Activated CD4-positive, alpha-beta T cell treated with anti-CD3 and anti-CD28 coated beads, Interleukin-2, Interleukin-6, amounts not matched to agents 100 ng/mL and 50 ng/mL, durations not matched to agents 16 hours and 8 hours (primary cell): ENCODE data around the gene CD300LD.
A peak's percentile ranks its signal among the peaks of the same experiment; 100 is the strongest.
"Not testable (repeated sequence)": the region's sequence is repeated elsewhere in the genome, so short reads cannot be mapped to it uniquely, and the experiment has no call there.

Source experiments
- DNase-seq: peaks from one replicate; pipeline ENCODE4 v3.0.0-alpha.2; 2020

Gene CD300LD

DNA sequence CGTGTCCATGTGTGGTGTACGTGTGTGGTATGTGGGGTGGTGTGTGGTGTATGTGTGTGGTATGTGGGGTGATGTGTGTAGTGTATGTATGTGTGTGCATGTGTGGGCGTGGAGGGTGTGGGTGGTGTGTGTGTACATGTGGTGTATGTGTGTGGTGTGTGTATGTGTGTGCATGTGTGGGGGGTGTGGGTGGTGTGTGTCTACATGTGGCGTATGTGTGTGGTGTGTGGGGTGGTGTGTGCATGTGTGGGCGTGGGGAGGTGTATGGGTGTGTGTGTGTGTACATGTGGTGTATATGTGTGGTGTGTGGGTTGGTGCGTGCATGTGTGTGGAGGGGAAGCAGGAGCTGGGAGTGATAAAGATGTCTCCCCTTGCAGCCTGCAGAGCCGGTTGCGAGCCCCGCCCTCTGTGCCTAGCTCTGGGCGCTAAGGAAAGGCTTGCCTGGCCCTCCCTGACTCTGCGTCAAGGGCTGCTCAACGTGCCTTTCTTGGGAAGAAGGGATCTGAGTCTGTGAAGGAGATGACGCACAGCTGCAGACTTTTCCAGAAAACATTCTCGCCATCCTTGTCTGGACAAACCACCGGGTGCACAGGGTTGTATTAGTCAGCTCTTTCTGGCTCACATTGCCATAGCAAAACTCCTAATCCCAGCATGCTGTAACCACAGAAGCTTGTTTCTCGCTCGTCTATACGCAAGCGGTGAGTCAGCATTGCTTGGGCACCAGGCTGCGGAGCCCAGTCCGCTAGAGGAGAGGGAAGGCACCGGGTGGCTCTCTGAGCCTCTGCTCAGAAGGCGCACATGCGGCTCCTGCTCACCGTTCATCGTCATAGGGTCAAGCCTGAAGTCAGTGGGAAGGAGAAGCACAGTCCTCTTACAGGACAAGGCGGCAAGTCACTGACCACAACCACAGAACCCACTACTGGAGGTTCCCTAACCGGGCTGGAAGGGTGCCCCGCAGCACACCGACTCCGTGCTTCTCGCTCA, 22.8 kb downstream of the CD300LD start:
- DNase-seq: peak; percentile 32

DNA sequence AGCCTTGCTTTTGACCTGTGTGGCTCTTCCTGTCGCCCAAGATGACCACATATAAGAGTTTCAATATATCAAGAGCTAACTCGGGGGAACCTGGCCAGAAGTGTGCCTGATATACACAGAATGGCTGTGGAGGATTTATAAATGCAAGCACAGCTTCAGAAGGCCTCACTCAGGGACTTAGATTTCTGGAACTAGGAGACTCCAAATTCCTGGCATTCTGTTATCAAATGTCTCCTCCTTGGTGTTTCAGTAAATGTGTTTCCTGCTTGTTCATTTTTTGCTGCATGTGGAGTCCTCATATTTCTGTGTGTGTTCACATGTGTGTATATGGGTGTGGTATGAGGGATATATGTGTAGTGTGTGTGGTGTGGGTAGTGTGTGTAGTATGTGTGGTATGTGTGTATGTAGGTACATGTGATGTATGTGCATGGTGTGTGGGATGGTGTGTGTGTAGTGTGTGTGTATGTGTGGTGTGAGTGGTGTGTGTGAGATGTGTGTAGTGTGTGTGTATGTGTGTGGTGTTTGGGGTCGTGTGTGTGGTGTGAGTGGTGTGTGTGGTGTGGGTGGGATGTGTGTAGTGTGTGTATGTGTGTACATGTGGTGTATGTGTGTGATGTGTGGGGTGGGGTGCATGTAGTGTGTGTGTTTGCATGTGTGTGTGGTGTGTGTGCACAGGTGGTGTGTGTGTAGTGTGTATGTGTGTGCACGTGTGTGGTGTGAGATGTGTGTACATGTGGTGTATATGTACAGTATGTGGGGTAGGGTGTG, 23.8 kb downstream of the CD300LD start:
- DNase-seq: no peak

DNA sequence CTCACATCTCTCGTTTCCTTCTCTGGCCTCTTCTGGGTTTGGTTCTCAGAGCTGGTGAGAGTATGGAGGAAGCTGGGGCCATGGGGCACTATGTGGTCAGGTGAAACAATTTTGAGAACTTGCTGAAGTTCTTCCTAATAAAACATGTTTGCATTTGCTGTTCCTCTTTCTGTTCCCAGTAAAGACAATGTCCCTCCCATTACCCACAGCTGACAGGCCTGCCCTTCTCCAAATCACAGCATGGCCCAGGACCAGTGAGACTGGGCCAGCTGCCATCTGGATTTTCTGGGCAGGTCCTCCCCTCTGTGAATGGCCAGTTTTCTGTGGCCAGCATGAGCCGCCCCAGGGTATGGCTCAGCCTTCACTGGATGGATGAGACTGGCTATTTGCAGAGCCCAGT, 24.7 kb downstream of the CD300LD start, which contains the start of gene CD300H:
Gene CD300H (minus strand): TSS at position 113 of the 400 bp plus-strand sequence.
- no peak for DNase-seq

DNA sequence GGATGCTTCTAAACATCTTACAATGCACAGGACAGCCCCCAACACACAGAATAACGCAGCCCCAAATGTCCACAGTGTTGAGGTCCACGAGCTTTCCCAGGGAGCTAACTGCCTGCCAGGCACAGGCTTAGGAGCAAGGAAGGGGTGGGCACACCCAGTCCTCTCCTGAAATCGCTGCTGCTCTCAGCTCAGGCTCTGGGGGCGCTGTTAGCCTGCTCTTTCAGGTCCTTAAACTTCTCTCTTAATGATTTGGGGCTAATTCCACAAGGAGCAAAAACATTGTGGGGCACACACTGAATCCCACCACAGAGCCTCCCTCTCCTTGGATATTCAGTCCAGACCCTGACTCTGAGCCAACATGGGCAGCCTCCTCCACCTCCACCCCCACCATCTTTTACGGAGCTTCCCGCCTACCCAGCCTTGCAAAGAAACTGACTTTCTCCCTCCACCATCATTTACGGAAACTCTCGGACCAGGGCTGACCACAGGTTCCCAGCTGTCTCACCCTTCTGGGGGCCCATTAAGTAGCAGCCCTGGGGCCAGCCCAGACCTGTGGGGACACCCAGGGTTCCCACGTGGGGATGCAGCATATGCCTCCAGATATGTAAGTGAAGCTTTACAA, 25.8 kb downstream of the CD300LD start:
- DNase-seq: peak; percentile 35

DNA sequence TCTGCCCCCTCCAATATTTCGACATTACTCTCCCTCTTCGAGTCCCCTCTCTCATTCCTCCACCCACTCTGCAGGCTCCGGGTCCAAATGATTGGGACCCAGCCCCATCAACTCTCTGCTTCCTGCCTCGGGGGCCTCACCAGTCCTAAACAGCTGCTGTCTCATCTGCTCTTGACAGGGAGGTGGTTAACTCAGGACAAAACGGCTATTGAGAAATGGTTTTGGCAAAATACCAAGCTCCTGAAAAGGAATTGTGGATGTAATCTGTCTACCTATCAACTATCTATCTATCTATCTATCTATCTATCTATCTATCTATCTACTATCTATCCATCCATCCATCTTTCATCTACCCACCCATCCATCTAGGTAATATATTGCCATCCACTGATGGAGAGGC, 27.0 kb downstream of the CD300LD start:
- DNase-seq: no peak

DNA sequence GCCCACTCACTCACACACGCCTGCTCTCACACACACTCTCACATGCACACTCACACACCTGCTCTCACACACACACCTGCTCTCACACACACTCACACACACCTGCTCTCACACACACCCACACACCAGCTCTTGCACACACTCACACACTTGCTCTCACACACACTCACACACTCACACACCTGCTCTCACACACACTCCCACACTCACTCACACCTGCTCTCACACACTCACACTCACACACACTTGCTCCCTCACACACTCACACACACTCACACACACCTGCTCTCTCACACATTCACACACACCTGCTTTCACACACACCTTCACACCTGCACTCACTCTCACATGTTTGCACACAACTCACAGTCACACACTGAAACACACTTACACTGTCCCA, 28.7 kb downstream of the CD300LD start:
- DNase-seq: no peak

DNA sequence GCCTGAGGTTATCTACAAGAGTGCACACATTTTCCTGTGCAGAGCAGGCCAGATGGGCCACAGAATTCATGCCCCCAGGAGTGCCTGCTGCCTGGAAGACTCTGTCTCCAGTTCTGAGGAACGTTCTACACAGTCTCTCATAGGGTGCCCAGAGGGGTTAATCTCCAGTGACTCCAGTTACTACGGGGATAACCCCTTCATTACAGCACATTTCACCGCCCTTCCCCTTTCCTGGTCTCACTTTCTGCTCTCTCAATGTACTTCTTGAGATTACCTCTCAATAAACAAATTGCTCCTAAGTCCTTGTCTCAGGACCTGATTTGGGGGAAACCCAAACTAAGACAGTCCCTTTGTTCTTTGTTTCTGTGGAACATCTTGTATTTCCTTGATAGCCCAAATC, 30.5 kb downstream of the CD300LD start:
- DNase-seq: no peak

DNA sequence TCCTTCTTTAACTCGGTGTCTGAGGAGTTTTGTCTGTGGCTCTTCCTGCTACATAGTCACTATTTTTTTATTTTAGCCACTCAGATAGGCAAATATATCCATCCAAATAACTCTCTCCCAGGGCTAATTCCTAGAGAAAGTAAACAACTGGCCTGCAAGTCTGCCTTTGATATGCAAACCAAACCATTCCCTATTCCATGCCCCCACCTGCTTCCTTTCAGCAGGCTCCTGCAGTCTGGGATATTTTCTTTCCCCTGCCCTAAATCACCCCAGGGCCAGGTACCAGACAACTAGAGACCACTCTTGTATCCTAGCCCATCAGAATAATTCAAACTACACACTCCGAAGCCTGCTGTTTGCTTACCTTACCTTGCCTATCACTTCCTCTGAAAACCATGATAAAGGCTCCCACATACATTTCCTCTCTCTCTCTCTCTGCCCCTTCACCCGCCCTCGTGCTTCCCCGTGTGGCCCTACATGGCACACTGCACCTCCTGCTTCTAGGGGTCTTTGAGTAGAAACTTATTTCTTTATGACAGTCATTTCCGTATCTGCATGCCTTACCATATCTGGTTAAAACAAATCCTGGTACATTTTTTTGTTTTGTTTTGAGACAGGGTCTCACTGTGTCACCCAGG, 33.1 kb downstream of the CD300LD start:
- no peak for DNase-seq

DNA sequence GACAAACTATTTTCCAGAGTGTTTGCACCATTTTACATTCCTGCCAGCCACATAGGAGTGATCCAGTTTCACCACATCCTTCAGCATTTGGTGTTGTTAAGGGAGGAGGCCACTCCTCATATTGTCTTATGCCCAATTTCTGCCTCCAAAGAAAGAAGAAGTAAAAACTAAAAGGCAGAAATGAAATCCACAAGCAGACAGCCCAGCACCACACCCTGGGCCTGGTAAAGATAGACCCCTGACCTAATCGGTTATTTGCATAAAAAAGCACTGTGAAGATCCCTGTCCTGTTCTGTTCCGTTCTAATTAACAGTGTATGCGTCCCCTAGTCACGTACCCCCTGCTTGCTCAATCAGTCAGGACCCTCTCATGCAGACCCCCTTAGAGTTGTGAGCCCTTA, 33.7 kb downstream of the CD300LD start:
- DNase-seq: not testable (repeated sequence)

DNA sequence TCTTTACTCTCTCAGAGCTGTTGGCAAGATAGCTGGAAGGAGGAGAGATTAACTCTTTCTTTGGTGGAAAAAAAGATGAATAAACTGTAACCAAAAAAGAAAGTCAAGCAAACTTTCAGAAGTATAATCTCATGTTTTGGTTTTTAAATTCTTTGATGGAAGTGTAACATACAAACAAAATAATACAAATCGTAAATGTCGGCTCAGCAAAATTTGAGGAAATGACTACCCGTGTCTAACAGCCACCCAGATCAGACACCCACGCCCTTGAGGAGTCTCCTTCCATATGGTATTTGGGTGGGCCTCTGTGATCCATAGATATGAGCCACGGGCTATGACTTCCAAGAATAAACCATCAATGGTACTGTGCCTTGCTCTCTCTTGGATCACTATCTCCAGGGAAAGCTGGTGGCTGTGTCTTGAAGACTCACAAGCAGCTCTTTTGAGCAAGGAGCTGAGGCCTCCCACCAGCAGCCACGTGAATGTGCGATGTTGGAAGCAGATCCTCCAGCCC, 36.6 kb downstream of the CD300LD start:
- no peak for DNase-seq

DNA sequence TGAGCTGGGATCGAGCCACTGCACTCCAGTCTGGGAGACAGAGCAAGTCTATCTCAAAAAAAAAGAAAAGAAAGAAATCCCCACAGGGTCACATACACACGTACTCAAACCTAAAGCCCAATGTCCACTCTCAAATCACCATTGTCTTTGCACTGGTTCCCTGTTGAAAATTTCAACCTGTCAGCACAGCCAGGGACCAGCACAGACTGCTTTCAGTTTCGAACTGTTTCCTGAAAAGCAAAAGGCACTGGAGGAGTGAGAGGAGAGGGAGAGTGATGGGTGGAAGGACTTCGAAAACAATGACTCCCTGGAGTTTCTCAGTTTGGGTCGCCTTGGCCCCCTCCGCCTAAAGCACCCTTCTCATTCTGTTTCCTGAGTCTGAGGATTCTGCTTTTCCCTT, 37.2 kb downstream of the CD300LD start:
- DNase-seq: no peak

DNA sequence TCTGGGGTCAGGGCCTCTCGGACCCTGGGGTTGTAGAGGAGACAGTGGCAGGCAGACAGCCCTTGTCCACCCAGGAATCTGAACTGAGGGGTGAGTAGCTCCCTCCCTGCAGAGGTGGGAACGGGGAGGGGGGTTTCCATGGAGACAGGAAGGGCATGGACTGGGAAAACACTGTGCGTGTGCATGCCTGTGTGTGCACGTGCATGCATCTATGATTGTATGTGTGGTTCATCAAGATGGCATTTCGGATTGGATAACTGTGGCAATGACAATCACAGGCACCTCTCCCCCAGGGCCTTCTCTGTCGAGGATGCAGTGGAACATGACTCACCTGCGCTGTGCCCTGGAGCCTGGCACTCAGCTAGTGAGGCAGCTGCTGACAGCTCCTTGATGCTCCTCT, 40.0 kb downstream of the CD300LD start:
- no peak for DNase-seq

DNA sequence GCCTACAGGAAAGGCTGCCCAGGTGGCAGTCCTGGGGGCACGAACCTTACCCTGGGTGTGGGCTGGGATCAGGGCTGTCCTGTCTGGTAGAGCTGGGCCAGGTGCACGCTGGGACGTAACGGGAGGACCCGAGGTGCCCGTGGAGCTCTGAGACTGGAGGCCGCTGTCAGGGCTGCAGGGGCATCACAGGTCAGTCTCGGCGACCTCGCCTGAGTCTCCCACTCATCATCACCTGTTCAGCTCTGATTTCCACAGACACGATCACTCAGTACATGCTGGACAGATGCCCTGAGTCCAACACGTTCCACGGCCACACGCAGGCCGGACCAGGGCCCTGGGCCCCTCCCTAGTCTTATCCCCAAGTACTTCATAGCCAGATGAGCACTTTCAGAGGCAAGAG, 41.5 kb downstream of the CD300LD start:
- DNase-seq: no peak

DNA sequence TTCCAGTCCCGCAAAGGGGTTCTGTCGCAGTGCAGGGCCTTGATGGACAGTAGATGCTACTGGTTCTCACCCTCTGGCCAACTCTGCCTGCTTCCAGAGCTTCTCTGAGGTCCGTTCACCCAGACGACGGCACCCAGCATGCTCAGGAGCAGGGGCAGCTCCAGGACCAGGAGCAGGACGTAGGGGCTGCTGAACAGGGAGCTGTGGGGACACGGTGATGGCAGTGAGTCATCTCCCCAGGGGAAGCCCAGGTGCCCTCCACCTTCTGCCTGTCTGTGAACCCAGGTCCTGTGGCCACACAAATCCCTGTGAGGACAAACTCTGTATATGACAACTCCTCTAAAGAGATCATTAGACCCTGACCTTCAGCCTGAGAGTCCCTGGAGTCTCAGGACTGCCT, 42.7 kb downstream of the CD300LD start:
- no peak for DNase-seq

DNA sequence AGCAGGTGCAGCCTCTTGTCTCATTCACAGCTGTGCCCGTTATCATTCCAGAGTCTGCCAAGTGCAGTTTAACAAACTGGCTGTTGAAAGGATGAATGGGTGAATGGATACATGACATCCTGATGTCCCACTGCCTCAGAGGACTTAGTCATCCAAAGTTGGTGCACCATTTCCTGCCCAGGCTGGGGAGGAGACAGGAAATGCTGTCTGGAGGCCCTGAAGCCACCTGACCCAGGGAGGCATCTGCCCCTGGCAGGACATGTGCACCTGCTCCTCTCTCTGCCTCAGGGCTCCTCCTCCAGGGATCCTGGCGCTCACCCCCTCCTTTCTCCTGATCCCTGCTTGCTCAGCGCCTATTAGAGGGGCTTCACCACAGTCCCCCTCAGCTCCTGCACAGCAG, 44.3 kb downstream of the CD300LD start:
- DNase-seq: peak; percentile 52

DNA sequence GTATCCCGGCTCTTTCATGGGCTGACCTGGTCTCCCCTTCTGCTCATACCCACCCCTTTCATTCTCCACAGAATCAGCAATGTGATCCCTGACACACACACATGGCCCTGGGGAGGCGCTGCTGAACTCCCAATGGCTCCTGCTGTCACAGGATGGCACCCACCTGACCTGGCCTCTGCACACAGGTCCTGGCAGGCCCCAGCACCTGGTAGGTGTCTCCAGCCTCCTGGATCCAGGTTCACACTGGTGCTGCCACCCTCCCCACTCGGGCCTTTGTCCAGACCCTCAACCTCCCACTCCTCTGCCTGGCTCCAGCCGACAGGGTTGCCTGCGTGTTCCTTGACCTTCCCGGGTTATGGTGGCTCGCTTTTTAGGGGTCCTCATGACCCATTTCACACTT, 44.8 kb downstream of the CD300LD start:
- DNase-seq: no peak

DNA sequence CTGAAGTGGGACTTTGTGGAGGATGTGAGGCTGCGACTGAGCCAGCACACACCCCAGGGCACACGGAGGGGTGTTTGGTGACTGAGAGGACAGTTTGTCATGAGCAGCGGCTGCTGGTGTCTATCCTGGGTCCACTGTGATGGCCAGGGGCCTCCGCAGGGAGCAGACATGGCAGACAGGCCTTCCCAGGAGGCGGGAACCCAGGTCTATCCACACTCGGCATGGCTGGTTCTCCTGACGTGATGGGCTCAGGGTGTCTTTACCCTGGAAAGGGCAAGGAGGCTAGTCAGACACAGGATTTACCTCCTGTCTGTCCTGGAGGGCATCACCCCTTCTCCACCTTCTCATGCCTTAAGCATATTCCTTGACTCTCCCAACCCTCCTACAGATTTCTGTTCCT, 45.5 kb downstream of the CD300LD start:
- DNase-seq: no peak

DNA sequence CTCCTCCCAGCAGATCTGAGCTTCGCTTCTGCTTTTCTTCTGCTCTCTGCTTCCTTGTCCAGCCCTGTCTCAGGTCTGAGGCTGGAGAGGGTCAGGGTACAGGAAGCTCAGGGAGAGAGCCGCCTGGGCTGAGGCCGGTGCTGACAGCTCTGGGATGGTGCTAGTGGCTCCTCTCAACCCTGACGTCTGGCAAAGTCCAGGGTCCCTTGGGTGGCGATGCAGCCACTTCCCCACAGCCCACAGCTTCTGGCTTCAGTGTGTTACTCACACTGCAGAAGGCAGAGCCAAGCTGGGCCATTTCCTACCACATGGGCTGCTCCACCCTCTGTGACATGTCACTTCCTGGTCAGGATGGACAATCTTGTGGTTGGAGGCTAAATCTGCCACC, 46.2 kb downstream of the CD300LD start, which contains the start of gene CD300C:
Gene CD300C (minus strand): TSS at position 273 of the 388 bp plus-strand sequence. CDS start 333 bp downstream, outside the sequence.
- no peak for DNase-seq

DNA sequence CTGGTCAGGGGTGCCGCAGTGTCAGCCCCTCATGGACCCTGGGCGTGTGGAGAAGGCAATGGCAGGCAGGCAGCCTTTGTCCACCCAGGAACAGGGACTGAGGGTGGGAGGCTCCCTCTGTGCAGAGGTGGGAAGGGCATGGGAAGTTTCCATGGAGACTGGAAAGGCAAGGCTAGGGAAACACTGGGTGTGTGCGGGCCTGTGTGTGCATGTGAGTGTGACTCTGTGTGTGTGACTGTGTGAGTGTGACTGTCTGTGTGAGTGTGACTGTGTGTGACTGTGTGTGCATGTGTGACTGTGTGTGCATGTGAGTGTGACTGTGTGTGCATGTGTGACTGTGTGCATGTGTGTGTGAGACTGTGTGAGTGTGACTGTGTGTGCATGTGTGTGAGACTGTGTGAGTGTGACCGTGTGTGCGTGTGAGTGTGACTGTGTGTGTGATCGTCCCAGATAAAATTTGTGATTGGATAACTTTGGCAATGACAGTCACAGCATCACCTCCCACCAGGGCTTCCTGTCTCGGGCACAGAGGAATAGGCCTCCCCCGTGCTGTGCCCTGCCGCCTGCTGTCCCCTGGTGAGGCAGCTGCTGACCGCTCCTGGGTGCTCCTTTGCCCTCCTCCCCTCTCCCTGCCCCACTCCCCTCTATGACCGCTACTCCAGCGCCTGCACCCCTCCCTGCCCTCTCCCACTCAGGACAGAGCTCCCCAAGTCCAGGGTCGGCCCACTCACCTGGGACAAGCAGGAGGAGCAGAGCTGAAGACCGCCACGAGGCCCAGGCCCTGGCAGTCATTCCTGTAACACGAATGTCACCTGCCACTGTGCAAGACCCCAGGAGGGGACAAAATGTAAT, 46.9 kb downstream of the CD300LD start:
- no peak for DNase-seq

DNA sequence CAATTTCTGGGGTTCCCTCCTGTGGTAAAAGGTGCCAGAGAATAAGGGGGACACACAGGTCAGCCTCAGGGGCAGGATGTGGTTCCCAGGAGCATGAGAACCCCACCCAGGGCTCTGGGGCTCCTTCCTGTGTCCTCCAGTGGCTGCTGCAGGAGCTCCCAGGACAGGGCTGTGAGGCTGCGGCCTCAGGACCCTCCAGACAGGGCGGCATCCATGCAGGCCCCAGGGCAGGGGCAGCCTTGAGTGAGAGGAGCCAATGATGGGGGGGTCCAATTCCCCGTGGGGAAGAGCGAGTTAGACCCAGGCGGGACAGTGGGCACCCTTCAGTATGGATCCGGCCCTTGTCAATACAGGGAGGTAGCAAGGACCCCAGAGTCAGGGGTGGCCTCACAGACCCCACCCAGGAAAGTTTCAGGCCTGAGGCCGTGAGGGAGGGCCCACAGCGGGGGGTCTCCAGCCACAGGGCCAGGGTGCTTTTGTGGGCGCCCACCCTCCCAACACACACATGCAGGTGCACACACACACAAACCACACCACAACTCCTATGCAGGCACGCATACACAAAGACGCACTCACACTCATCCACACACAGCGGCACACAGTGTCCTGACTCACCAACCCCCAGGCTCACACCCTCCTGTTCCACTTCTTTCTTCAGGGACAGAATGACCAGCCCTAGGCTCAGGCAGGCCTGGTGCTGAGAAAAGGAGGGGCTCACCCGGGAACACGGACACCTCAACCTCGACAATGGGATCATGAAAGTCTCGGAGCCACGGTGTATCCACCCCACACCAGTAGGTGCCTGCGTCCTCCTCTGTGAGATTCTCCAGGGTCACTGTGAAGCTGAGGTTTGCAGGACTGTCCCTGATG, 48.0 kb downstream of the CD300LD start:
- no peak for DNase-seq

DNA sequence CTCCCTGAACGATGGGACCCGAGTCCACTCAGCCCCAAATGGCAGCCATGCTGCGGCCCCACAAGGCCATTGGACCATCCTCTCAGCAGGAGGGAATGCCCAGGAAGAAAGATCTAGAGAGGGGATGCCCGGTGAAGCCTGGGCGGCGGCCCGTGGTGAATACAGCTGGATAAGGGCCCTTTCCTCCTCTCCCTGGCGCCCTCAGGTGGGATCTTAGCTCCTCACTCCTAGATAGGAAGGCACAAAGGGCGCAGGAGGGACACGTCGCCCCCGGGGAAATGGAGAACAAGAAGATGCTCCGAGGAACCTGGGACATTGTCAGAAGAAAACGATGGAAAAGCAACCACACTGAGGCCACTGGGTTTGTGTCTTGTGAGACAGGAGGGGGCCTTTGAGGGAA, 48.7 kb downstream of the CD300LD start:
- DNase-seq: no peak
